Measurements from ENCODE around the gene TMEM63B.

GRCh38 chr6:44188819-44189218, 61.5 kb downstream of the TMEM63B start:
- TF ChIP-seq CTCF (conservative IDR thresholded peaks at IDR 0.05; ENCODE audit: low read length) (no peak), EZH2phosphoT487 (IDR thresholded peaks at IDR 0.05; ENCODE audit: borderline replicate concordance) (no peak)

Data from Loucy (cell line).